ENCODE results near the gene NUDT8.
"Not testable (repeated sequence)": the region's sequence is repeated elsewhere in the genome, so short reads cannot be mapped to it uniquely, and the experiment has no call there.

Gene NUDT8

GRCh38 chr11:67592880-67593564 lies 36.7 kb downstream of the NUDT8 start:
- TF ChIP-seq, protein P1, sequence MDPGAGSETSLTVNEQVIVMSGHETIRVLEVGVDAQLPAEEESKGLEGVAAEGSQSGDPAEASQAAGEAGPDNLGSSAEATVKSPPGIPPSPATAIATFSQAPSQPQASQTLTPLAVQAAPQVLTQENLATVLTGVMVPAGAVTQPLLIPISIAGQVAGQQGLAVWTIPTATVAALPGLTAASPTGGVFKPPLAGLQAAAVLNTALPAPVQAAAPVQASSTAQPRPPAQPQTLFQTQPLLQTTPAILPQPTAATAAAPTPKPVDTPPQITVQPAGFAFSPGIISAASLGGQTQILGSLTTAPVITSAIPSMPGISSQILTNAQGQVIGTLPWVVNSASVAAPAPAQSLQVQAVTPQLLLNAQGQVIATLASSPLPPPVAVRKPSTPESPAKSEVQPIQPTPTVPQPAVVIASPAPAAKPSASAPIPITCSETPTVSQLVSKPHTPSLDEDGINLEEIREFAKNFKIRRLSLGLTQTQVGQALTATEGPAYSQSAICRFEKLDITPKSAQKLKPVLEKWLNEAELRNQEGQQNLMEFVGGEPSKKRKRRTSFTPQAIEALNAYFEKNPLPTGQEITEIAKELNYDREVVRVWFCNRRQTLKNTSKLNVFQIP (CRISPR knock-in tag; IDR thresholded peaks at IDR 0.05; ENCODE audit: borderline replicate concordance, low read depth), result no peak
- TF ChIP-seq ESRRG (CRISPR knock-in tag; IDR thresholded peaks at IDR 0.05) (no peak), RARB (CRISPR knock-in tag; IDR thresholded peaks at IDR 0.05) (no peak), TCF4 (CRISPR knock-in tag; IDR thresholded peaks at IDR 0.05; ENCODE audit: borderline replicate concordance) (no peak), OSR1 (CRISPR knock-in tag; IDR thresholded peaks at IDR 0.05) (no peak), PATZ1 (CRISPR knock-in tag; IDR thresholded peaks at IDR 0.05; ENCODE audit: borderline replicate concordance) (no peak), ARNTL (CRISPR knock-in tag; IDR thresholded peaks at IDR 0.05; ENCODE audit: borderline replicate concordance, low read depth) (no peak)
- ATAC-seq, result no peak; the same call in 2 of the 3 replicates

DNA sequence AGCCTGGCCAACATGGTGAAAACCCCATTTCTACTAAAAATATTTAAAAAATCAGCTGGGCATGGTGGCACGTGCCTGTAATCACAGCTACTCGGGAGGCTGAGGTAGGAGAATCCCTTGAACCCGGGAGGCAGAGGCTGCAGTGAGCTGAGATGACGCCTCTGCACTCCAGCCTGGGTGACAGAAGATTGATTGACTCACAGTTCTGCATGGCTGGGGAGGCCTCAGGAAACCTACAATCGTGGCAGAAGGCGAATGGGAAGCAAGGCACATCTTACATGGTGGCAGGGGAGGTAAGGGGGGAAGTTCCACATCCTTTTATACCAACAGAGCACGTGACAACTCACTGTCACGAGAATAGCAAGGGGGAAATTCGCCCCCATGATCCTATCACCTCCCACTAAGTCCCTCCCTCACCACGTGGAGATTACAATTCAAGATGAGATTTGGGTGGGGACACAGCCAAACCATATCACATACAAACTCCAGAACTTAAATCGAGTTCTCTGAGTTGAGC lies 40.8 kb downstream of the NUDT8 start:
- not testable (repeated sequence) for ATAC-seq

DNA sequence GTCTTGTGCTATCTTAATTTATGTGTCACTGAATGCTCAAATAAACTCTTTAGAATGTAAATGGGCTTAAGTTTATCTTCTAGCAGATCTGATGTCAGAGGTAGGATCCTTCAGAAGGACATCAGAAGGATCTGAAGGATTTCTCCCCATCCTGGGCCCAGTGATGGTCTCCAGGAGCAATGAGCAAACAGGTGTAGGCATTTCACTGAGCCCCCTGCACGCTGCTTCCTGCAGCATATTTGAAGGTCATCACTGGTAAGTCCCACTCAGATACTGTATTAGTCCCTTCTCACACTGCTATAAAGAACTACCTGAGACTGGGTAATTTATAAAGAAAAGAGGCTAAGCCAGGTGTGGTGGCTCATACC lies 41.6 kb downstream of the NUDT8 start:
- no peak for ATAC-seq
- TF ChIP-seq BACH2 (CRISPR knock-in tag; IDR thresholded peaks at IDR 0.05; ENCODE audit: borderline replicate concordance), result no peak

- no peak for ATAC-seq
- no peak for TF ChIP-seq SNAI2 (CRISPR knock-in tag; IDR thresholded peaks at IDR 0.05)
- TF ChIP-seq PPARA (CRISPR knock-in tag; IDR thresholded peaks at IDR 0.05; ENCODE audit: borderline replicate concordance), result no peak
- TF ChIP-seq OSR1 (CRISPR knock-in tag; IDR thresholded peaks at IDR 0.05), result no peak
Measured at GRCh38 chr11:67586568-67587250, 43.0 kb downstream of the NUDT8 start.

DNA sequence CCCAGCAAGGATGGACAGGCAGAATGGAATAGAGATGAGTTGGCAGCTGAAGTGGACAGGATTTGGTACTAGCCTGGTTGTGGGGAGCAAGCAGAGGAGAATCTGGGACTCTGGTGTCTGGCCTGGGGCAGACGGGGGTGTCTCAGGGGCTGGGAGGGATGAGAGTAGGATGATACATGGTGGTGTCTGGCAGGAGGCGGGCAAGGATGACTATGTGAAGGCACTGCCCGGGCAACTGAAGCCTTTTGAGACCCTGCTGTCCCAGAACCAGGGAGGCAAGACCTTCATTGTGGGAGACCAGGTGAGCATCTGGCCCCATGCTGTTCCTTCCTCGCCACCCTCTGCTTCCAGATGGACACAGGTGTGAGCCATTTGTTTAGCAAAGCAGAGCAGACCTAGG lies 43.8 kb downstream of the NUDT8 start:
- ATAC-seq, result no peak
- TF ChIP-seq TOX (CRISPR knock-in tag; IDR thresholded peaks at IDR 0.05; ENCODE audit: borderline replicate concordance), result no peak
- no peak for TF ChIP-seq RARB (CRISPR knock-in tag; IDR thresholded peaks at IDR 0.05)
- no peak for TF ChIP-seq PATZ1 (CRISPR knock-in tag; IDR thresholded peaks at IDR 0.05; ENCODE audit: borderline replicate concordance)
- TF ChIP-seq ESRRG (CRISPR knock-in tag; IDR thresholded peaks at IDR 0.05), result no peak
- TF ChIP-seq ARNTL (CRISPR knock-in tag; IDR thresholded peaks at IDR 0.05; ENCODE audit: borderline replicate concordance, low read depth), result no peak
- TF ChIP-seq TSHZ2 (CRISPR knock-in tag; IDR thresholded peaks at IDR 0.05), result no peak
- no peak for TF ChIP-seq PPARA (CRISPR knock-in tag; IDR thresholded peaks at IDR 0.05; ENCODE audit: borderline replicate concordance)

Data from SK-N-SH treated with all-trans-retinoic acid at 6 μM for 48 hours (cell line).